Trophoblast cell (in vitro differentiated cells and primary cell): Measurements from ENCODE around the gene ROPN1B.

Experiments
- DNase-seq, 2 donors: peaks; one replicate each; pipeline ENCODE4 v3.0.0-alpha.2; 2016
- H2AFZ ChIP-seq: 2 replicates; pipeline ENCODE4 v1.6.1; 2013; ENCODE audit warnings: low read length, moderate library complexity, mild to moderate bottlenecking; ENCODE audit not compliant: insufficient read depth, poor library complexity
- H2AK5ac ChIP-seq: 2 replicates; pipeline ENCODE4 v1.6.1; 2013; ENCODE audit warnings: mild to moderate bottlenecking, low read length
- H2BK120ac ChIP-seq: 2 replicates; pipeline ENCODE4 v1.6.1; 2013; ENCODE audit warnings: low read length, mild to moderate bottlenecking, moderate library complexity; ENCODE audit not compliant: insufficient read depth, poor library complexity
- H2BK12ac ChIP-seq: 2 replicates; pipeline ENCODE4 v1.6.1; 2013; ENCODE audit warnings: mild to moderate bottlenecking, low read length, moderate library complexity
- H2BK5ac ChIP-seq: 2 replicates; pipeline ENCODE4 v1.6.1; 2013; ENCODE audit warnings: low read length, low read depth, moderate library complexity, mild to moderate bottlenecking; ENCODE audit not compliant: poor library complexity
- H3K14ac ChIP-seq: 2 replicates; pipeline ENCODE4 v1.6.1; 2013; ENCODE audit warnings: mild to moderate bottlenecking, low read length
- H3K18ac ChIP-seq: 2 replicates; pipeline ENCODE4 v1.6.1; 2013; ENCODE audit warnings: mild to moderate bottlenecking, low read length
- H3K23ac ChIP-seq: 2 replicates; pipeline ENCODE4 v1.6.1; 2013; ENCODE audit warnings: low read length
- H3K27ac ChIP-seq: 2 replicates; pipeline ENCODE4 v1.5.1; 2013; ENCODE audit warnings: low read depth, mild to moderate bottlenecking, inconsistent platforms, low read length, moderate library complexity
- H3K27me3 ChIP-seq: 2 replicates; pipeline ENCODE4 v1.6.1; 2013; ENCODE audit warnings: inconsistent platforms, mild to moderate bottlenecking, low read length, moderate library complexity; ENCODE audit not compliant: insufficient read depth
- H3K36me3 ChIP-seq, 2 experiments: 1 replicate in 1 of 2; 2 replicates in 1 of 2; pipeline ENCODE4 v1.6.1; 2013; ENCODE audit warnings: low read length in 2 of 2, mild to moderate bottlenecking in 2 of 2, moderate library complexity in 1 of 2; ENCODE audit not compliant: insufficient read depth in 2 of 2, control insufficient read depth in 1 of 2
- H3K4ac ChIP-seq: 2 replicates; pipeline ENCODE4 v1.6.1; 2013; ENCODE audit warnings: low read depth, mild to moderate bottlenecking, low read length, moderate library complexity
- H3K4me1 ChIP-seq, 2 experiments: 1 replicate in 1 of 2; 2 replicates in 1 of 2; pipeline ENCODE4 v1.6.1; 2013; ENCODE audit warnings: low read length in 2 of 2, mild to moderate bottlenecking in 2 of 2, moderate library complexity in 1 of 2; ENCODE audit not compliant: insufficient read depth in 2 of 2, control insufficient read depth in 1 of 2
- H3K4me2 ChIP-seq: 2 replicates; pipeline ENCODE4 v1.6.1; 2013; ENCODE audit warnings: inconsistent platforms, mild to moderate bottlenecking, low read length, moderate library complexity
- H3K4me3 ChIP-seq: 2 replicates; pipeline ENCODE4 v1.5.1; 2013; ENCODE audit warnings: mild to moderate bottlenecking, low read depth, low read length, inconsistent platforms
- H3K79me1 ChIP-seq: one replicate; pipeline ENCODE4 v1.6.1; 2013; ENCODE audit warnings: low read length
- H3K79me2 ChIP-seq: 2 replicates; pipeline ENCODE4 v1.6.1; 2013; ENCODE audit warnings: low read length, mild to moderate bottlenecking; ENCODE audit not compliant: control insufficient read depth, insufficient read depth, poor library complexity
- H3K9ac ChIP-seq: 2 replicates; pipeline ENCODE4 v1.6.1; 2013; ENCODE audit warnings: mild to moderate bottlenecking, low read length
- H3K9me3 ChIP-seq: 2 replicates; pipeline ENCODE4 v1.6.1; 2013; ENCODE audit warnings: low read depth, mild to moderate bottlenecking, control low read depth, inconsistent platforms, low read length; ENCODE audit not compliant: insufficient read depth
- H4K12ac ChIP-seq: 2 replicates; pipeline ENCODE4 v1.6.1; 2013; ENCODE audit warnings: low read depth, mild to moderate bottlenecking, low read length, moderate library complexity
- H4K8ac ChIP-seq: 2 replicates; pipeline ENCODE4 v1.6.1; 2013; ENCODE audit warnings: low read depth, mild to moderate bottlenecking, low read length, moderate library complexity
- H4K91ac ChIP-seq: one replicate; pipeline ENCODE4 v1.6.1; 2013; ENCODE audit warnings: low read depth, mild to moderate bottlenecking, low read length, moderate library complexity
- WGBS: extraction: QIAGEN DNeasy Blood & Tissue Kit; methylation state at CpG from one replicate; pipeline ENCODE4 v1.1.7; 2013; ENCODE audit warnings: missing lambda C conversion rate; ENCODE audit not compliant: insufficient read length, insufficient coverage; ENCODE audit errors: extremely low coverage; 5-methylcytosine and 5-hydroxymethylcytosine counted together

Gene ROPN1B

GRCh38 chr3:126008219-126008618 lies 39.2 kb downstream of the ROPN1B start:
- no peak overlapping the region for H3K4me2 ChIP-seq
- no peaks in the 10 kb centered on the region for H3K27me3 ChIP-seq
- no peaks in the 10 kb centered on the region for H3K4me1 ChIP-seq
- no peak overlapping the region for H2BK12ac ChIP-seq
- H4K91ac ChIP-seq: no peak overlapping the region
- no peak overlapping the region for H3K9ac ChIP-seq
- H3K9me3 ChIP-seq: peaks cover 8% of the 10 kb centered on the region
- no peak overlapping the region for H2AFZ ChIP-seq
- H3K4ac ChIP-seq: no peak overlapping the region
- H3K36me3 ChIP-seq: peaks cover 11 to 22% of the 10 kb centered on the region in 2 experiments
- peak overlapping the region; percentile 50 for H3K4me3 ChIP-seq
- H3K14ac ChIP-seq: no peak overlapping the region
- no peak overlapping the region for H2BK120ac ChIP-seq
- no peak overlapping the region for H4K12ac ChIP-seq
- DNase-seq: no peak
- no peak overlapping the region for H4K8ac ChIP-seq
- peak overlapping the region; percentile 100 for H3K23ac ChIP-seq
- no peaks in the 10 kb centered on the region for H3K79me2 ChIP-seq
- no peak overlapping the region for H2BK5ac ChIP-seq
- WGBS: 100% methylated on average over 1 of the region's 3 CpGs
- no peak overlapping the region for H3K27ac ChIP-seq
- H3K18ac ChIP-seq: no peak overlapping the region
- H3K79me1 ChIP-seq: no peaks in the 10 kb centered on the region
- H2AK5ac ChIP-seq: no peak overlapping the region

GRCh38 chr3:126009181-126009580 lies 40.2 kb downstream of the ROPN1B start:
- Histone ChIP-seq H2AFZ (no peak overlapping the region), H3K79me2 (no peaks in the 10 kb centered on the region), H3K9me3 (peaks cover 8% of the 10 kb centered on the region), H3K14ac (no peak overlapping the region), H3K4me1 (no peaks in the 10 kb centered on the region), H3K27ac (no peak overlapping the region), H4K91ac (no peak overlapping the region), H3K79me1 (no peaks in the 10 kb centered on the region), H2BK5ac (no peak overlapping the region), H3K23ac (no peak overlapping the region), H2BK120ac (no peak overlapping the region), H3K4ac (no peak overlapping the region), H4K8ac (no peak overlapping the region), H3K27me3 (no peaks in the 10 kb centered on the region), H3K18ac (no peak overlapping the region), H2BK12ac (no peak overlapping the region), H3K9ac (no peak overlapping the region), H3K36me3 (peaks cover 11 to 22% of the 10 kb centered on the region in 2 experiments), H3K4me3 (no peak overlapping the region), H4K12ac (no peak overlapping the region), H2AK5ac (no peak overlapping the region), H3K4me2 (no peak overlapping the region)
- WGBS: no CpG with 5 or more reads among the region's 3 CpGs
- no peak for DNase-seq

GRCh38 chr3:126013751-126014156 lies 44.8 kb downstream of the ROPN1B start:
- H2AFZ ChIP-seq: no peak overlapping the region
- H2BK5ac ChIP-seq: no peak overlapping the region
- no peak overlapping the region for H4K8ac ChIP-seq
- peaks cover 3% of the 10 kb centered on the region for H3K9me3 ChIP-seq
- no peak overlapping the region for H3K9ac ChIP-seq
- no peaks in the 10 kb centered on the region for H3K4me1 ChIP-seq
- no peak for DNase-seq
- no peaks in the 10 kb centered on the region for H3K79me2 ChIP-seq
- no peak overlapping the region for H3K14ac ChIP-seq
- H3K4me3 ChIP-seq: no peak overlapping the region
- H3K27me3 ChIP-seq: no peaks in the 10 kb centered on the region
- H3K23ac ChIP-seq: no peak overlapping the region
- H3K18ac ChIP-seq: no peak overlapping the region
- WGBS: no CpG with 5 or more reads among the region's 8 CpGs
- H3K27ac ChIP-seq: no peak overlapping the region
- no peak overlapping the region for H4K12ac ChIP-seq
- no peak overlapping the region for H3K4ac ChIP-seq
- H2BK120ac ChIP-seq: no peak overlapping the region
- H3K4me2 ChIP-seq: no peak overlapping the region
- no peak overlapping the region for H2AK5ac ChIP-seq
- H3K36me3 ChIP-seq: peaks cover 4% of the 10 kb centered on the region in 2 experiments
- H4K91ac ChIP-seq: no peak overlapping the region
- no peak overlapping the region for H2BK12ac ChIP-seq
- H3K79me1 ChIP-seq: no peaks in the 10 kb centered on the region

- H3K4me1 ChIP-seq: no peaks in the 10 kb centered on the region
- H3K18ac ChIP-seq: no peak overlapping the region
- no peak overlapping the region for H3K14ac ChIP-seq
- H3K36me3 ChIP-seq: peaks cover 4% of the 10 kb centered on the region in 2 experiments
- H3K27me3 ChIP-seq: no peaks in the 10 kb centered on the region
- no peak overlapping the region for H3K27ac ChIP-seq
- no peak overlapping the region for H3K23ac ChIP-seq
- no peaks in the 10 kb centered on the region for H3K79me1 ChIP-seq
- H2AK5ac ChIP-seq: no peak overlapping the region
- H2BK120ac ChIP-seq: no peak overlapping the region
- H2BK12ac ChIP-seq: no peak overlapping the region
- H3K9ac ChIP-seq: no peak overlapping the region
- DNase-seq: no peak
- no peak overlapping the region for H3K4ac ChIP-seq
- H4K8ac ChIP-seq: no peak overlapping the region
- no peak overlapping the region for H4K91ac ChIP-seq
- H3K4me2 ChIP-seq: no peak overlapping the region
- H4K12ac ChIP-seq: no peak overlapping the region
- H3K4me3 ChIP-seq: no peak overlapping the region
- no CpG with 5 or more reads among the region's 4 CpGs for WGBS
- H3K79me2 ChIP-seq: no peaks in the 10 kb centered on the region
- no peak overlapping the region for H2AFZ ChIP-seq
- no peak overlapping the region for H2BK5ac ChIP-seq
- H3K9me3 ChIP-seq: peaks cover 3% of the 10 kb centered on the region
These were observed 45.3 kb downstream of the ROPN1B start for GRCh38 chr3:126014252-126014651.
